Naive B cell (primary cell): ENCODE data around the gene PRKCE. TPM values are rescaled to one million over a fixed set of nuclear protein-coding genes. Genes with fewer than 3 reads are reported as not detected.
A peak's percentile ranks its signal among the peaks of the same experiment; 100 is the strongest.

Source experiments
- ATAC-seq, 2 donors: fragments of 150-1000 bp; cut with Tn5 transposase; 2 replicates each; pipeline ENCODE4 v1.10.0; 2021; ENCODE audit warnings: low read depth in 2 of 2, mild to moderate bottlenecking in 2 of 2, moderate library complexity in 2 of 2
- DNase-seq: peaks from one replicate; pipeline ENCODE4 v3.0.0; 2022
- H3K27ac Mint-ChIP-seq, 6 donors: one replicate each; pipeline ENCODE4 v1.8.0; 2020 to 2022; ENCODE audit warnings: mild to moderate bottlenecking in 6 of 6, mixed read lengths in 6 of 6, moderate library complexity in 5 of 6, inconsistent platforms in 2 of 6
- H3K27me3 Mint-ChIP-seq, 3 donors: one replicate each; pipeline ENCODE4 v1.8.0; 2021 to 2022; ENCODE audit warnings: mixed read lengths in 3 of 3, mild to moderate bottlenecking in 1 of 3
- H3K36me3 Mint-ChIP-seq, 2 donors: one replicate each; pipeline ENCODE4 v1.8.0; 2020 to 2022; ENCODE audit warnings: mixed read lengths in 2 of 2, inconsistent platforms in 1 of 2, mild to moderate bottlenecking in 1 of 2
- H3K4me1 Mint-ChIP-seq, 3 donors: one replicate each; pipeline ENCODE4 v1.8.0; 2020 to 2022; ENCODE audit warnings: mixed read lengths in 3 of 3, inconsistent platforms in 1 of 3, mild to moderate bottlenecking in 1 of 3, moderate library complexity in 1 of 3
- H3K4me3 Mint-ChIP-seq, 8 donors: one replicate each; pipeline ENCODE4 v1.8.0; 2020 to 2022; ENCODE audit warnings: mild to moderate bottlenecking in 8 of 8, mixed read lengths in 8 of 8, moderate library complexity in 8 of 8, inconsistent platforms in 2 of 8
- H3K9me3 Mint-ChIP-seq, 7 donors: one replicate each; pipeline ENCODE4 v1.8.0; 2020 to 2022; ENCODE audit warnings: mixed read lengths in 7 of 7, mild to moderate bottlenecking in 5 of 7, inconsistent platforms in 2 of 7, moderate library complexity in 1 of 7
- polyA plus RNA-seq, 6 donors: library from polyadenylated mRNA; unstranded; fragments of 300-500 nt; fragmentation: Illumina TruSeq; gene quantifications; one replicate each; pipeline ENCODE4 v1.2.3, GENCODE V29; 2021; ENCODE audit warnings: low read depth in 6 of 6

The PRKCE gene
- polyA plus RNA-seq, 6 donors from 2014 or later = 14.8 to 33.3 (median 23.2) TPM

DNA sequence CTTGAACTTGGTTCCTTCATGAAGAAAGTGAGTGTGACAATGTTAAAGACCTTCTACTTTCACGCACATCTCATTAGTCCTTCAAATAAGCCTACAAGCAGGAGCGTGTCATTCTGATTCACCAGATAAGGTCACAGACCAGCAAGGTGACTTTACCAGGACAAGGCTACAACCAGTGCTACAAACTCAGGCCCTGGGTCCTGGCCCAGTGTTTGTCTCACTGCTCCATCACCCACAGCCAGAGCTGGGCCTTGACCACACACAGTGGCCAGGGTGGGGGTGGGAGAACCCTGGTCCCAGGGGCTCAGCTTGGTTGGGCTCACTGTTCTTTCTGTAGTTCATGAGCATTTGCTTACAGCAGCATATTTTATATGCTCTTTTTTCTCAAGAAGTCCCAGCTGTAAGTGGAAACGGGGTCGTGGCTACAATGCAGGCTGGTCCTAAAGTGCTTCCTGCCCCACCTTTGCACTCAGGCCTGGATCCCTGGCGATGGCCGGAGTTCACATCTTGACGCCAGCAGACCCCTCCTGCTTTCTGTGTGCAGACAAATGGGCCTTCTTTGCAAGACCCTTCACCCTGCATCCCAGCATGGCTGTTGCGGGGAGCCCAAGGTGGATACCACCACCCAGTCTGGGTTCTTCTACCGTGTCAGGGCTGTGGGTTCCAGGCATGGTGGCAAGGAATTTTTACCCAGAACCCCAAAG lies 492.1 kb downstream of the PRKCE start:
- H3K4me1 Mint-ChIP-seq = peaks cover 0 to 12% (median 4%) of the 10 kb centered on the region in 3 donors

DNA sequence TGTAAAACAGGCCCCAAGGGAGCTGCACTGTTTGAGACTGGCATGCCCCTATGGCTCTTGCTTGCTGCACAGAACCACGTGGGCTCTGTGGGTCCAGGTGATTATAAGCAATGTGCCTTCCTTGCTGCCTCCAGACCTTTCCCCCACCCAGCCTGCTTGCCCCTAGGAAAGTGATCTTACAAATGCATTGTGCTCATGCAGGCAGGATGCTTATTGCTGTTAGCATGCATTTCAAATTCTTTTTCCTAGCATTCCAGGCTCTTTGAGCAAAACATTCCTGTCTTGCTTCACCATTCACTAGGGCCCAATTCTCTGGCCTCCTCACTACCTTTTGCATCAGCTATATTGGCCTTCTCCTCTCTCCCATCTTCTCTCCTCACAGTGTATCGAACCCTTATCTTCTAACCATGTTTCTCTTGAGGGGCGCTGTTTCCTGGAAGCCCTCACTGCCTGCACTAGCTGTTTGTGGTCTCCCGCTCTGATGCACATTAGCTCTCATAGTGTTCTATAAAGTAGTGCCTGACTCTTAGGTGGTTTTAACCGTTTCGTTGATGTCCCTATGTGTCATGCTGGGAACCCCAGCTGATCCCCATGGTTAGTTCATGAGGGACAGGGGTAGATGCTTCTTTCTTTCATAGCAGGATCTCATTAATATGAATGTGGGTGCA lies 492.8 kb downstream of the PRKCE start:
- Mint-ChIP-seq H3K27ac (peak overlapping the region in 1 of 6 donors; percentile 28), H3K27me3 (no peaks in the 10 kb centered on the region), H3K4me3 (no peak overlapping the region), H3K36me3 (peaks cover 26 to 32% of the 10 kb centered on the region in 2 donors), H3K4me1 (peaks cover 0 to 12% (median 4%) of the 10 kb centered on the region in 3 donors), H3K9me3 (no peaks in the 10 kb centered on the region)
- ATAC-seq (no peak), DNase-seq (no peak)

More for the DNA sequence above, 492.1 kb downstream of the PRKCE start:
- no peaks in the 10 kb centered on the region for H3K9me3 Mint-ChIP-seq
- H3K27ac Mint-ChIP-seq = peak overlapping the region in 1 of 6 donors; percentile 4
- no peak for ATAC-seq
- H3K36me3 Mint-ChIP-seq = peaks cover 26 to 29% of the 10 kb centered on the region in 2 donors
- no peaks in the 10 kb centered on the region for H3K27me3 Mint-ChIP-seq
- H3K4me3 Mint-ChIP-seq = no peak overlapping the region
- no peak for DNase-seq

GRCh38 chr2:46145017-46145416 lies 493.5 kb downstream of the PRKCE start:
- peaks cover 0 to 12% (median 4%) of the 10 kb centered on the region in 3 donors for H3K4me1 Mint-ChIP-seq
- H3K4me3 Mint-ChIP-seq = no peak overlapping the region
- peak overlapping the region in 2 of 6 donors; percentile 52 to 80 for H3K27ac Mint-ChIP-seq
- DNase-seq = no peak
- peaks cover 26 to 32% of the 10 kb centered on the region in 2 donors for H3K36me3 Mint-ChIP-seq
- H3K27me3 Mint-ChIP-seq = no peaks in the 10 kb centered on the region
- no peaks in the 10 kb centered on the region for H3K9me3 Mint-ChIP-seq
- no peak for ATAC-seq

GRCh38 chr2:46145840-46146239 lies 494.4 kb downstream of the PRKCE start:
- no peaks in the 10 kb centered on the region for H3K27me3 Mint-ChIP-seq
- peak overlapping the region in 1 of 6 donors; percentile 17 for H3K27ac Mint-ChIP-seq
- ATAC-seq (no peak), DNase-seq (no peak)
- no peak overlapping the region for H3K4me3 Mint-ChIP-seq
- peaks cover 0 to 12% (median 4%) of the 10 kb centered on the region in 3 donors for H3K4me1 Mint-ChIP-seq
- H3K9me3 Mint-ChIP-seq = no peaks in the 10 kb centered on the region
- peaks cover 26 to 32% of the 10 kb centered on the region in 2 donors for H3K36me3 Mint-ChIP-seq

DNA sequence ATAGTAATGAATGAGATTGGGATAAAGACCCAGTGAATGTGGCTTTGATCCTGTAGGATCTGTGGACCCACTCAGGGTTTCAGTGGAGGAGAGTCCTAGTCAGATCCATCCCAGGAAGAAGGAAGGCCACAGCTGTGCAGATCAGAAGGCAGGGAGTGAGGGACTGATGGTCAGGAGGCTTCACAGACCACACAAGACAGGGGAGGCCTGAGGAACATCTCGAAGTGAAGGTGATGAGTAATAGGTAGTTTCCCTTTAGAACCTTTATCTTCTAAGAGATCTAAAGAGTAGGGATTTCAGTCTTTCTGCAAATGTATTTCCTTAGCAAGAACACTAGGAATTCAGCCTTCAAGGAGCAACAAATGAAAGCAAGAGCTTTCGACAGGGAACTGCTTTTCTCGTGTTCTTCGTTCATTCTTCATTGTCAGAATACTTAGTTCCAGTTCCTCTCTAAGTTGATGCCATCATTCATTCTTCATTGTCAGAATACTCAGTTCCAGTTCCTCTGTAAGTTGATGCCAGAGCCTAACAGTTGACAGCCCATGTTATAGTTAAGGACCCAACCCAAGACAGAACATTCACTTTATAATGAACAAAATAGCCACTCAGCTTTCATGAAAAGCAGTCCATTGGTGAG lies 495.5 kb downstream of the PRKCE start:
- Mint-ChIP-seq H3K4me3 (no peak overlapping the region), H3K36me3 (peaks cover 26 to 32% of the 10 kb centered on the region in 2 donors), H3K4me1 (peaks cover 0 to 11% (median 4%) of the 10 kb centered on the region in 3 donors), H3K9me3 (no peaks in the 10 kb centered on the region), H3K27ac (peak overlapping the region in 1 of 6 donors; percentile 2), H3K27me3 (no peaks in the 10 kb centered on the region)
- DNase-seq (no peak), ATAC-seq (no peak)

- no peak for ATAC-seq
- Mint-ChIP-seq H3K9me3 (no peaks in the 10 kb centered on the region), H3K36me3 (peaks cover 30 to 33% of the 10 kb centered on the region in 2 donors), H3K27ac (peak overlapping the region in 1 of 6 donors; percentile 38), H3K4me3 (no peak overlapping the region), H3K27me3 (no peaks in the 10 kb centered on the region), H3K4me1 (peaks cover 0 to 4% (median 3%) of the 10 kb centered on the region in 3 donors)
- no peak for DNase-seq
Observed at GRCh38 chr2:46147626-46148368, 496.3 kb downstream of the PRKCE start.

- peaks cover 36 to 39% of the 10 kb centered on the region in 2 donors for H3K36me3 Mint-ChIP-seq
- DNase-seq = no peak
- H3K4me3 Mint-ChIP-seq = peak overlapping the region in 1 of 8 donors; percentile 6
- H3K9me3 Mint-ChIP-seq = no peaks in the 10 kb centered on the region
- peak overlapping the region in 1 of 6 donors; percentile 73 for H3K27ac Mint-ChIP-seq
- no peaks in the 10 kb centered on the region for H3K27me3 Mint-ChIP-seq
- H3K4me1 Mint-ChIP-seq = peaks cover 0 to 4% (median 0%) of the 10 kb centered on the region in 3 donors
- ATAC-seq = no peak
Observed at GRCh38 chr2:46148369-46148736, 496.9 kb downstream of the PRKCE start.

DNA sequence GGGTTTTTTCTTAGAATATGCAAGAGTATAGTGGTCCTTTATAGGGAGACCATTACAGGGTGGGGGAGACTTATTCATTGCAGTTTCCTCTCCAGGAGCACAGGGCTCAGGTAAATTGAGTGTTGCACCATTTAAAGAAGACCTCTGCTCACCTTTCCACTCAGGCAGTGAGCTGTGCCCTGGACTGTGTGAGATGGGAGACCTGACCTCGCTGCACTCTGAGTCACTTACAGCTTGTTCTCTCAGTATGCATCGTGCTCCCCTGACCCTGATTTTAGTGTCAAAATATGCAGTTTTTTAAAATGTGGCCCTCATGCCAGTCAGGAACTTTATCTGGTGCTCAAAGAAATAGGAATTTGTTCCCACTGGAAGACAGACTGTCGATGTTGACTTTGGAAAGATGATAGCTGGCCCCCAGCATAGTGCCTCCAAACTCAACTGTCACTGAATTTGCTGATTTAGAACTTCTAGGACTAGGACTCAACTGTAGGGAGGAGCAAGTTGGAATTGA lies 499.0 kb downstream of the PRKCE start:
- Mint-ChIP-seq H3K4me3 (no peak overlapping the region), H3K4me1 (peaks cover 0 to 3% (median 0%) of the 10 kb centered on the region in 3 donors), H3K27me3 (no peaks in the 10 kb centered on the region), H3K9me3 (no peaks in the 10 kb centered on the region), H3K36me3 (peaks cover 26 to 40% of the 10 kb centered on the region in 2 donors), H3K27ac (no peak overlapping the region)
- DNase-seq = no peak
- ATAC-seq = no peak

DNA sequence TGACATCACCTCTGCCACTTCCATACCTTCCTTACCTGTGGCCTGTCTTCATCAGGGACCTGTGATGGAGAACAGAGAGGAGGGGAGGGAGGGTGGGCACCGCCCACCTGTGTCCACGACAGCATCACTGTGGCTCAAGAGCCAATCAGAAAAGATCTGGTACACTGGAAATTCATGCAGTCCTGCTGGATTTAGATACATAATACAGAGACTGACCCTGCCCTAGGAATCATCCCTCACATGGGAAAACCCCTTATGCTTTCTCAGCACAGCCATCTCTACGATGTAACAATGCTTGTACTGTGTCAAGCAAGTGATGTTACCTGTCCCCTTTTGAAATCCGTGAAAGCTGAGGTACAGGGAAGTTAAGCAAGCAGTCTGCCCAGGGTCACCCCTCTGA lies 500.1 kb downstream of the PRKCE start:
- Mint-ChIP-seq H3K27ac (no peak overlapping the region), H3K4me3 (no peak overlapping the region), H3K9me3 (no peaks in the 10 kb centered on the region), H3K27me3 (no peaks in the 10 kb centered on the region), H3K36me3 (peaks cover 26 to 39% of the 10 kb centered on the region in 2 donors), H3K4me1 (peaks cover 0 to 6% (median 0%) of the 10 kb centered on the region in 3 donors)
- ATAC-seq = no peak
- DNase-seq = no peak

- peaks cover 20 to 40% of the 10 kb centered on the region in 2 donors for H3K36me3 Mint-ChIP-seq
- H3K4me3 Mint-ChIP-seq = no peak overlapping the region
- no peaks in the 10 kb centered on the region for H3K9me3 Mint-ChIP-seq
- DNase-seq (no peak), ATAC-seq (no peak)
- H3K4me1 Mint-ChIP-seq = peaks cover 0 to 10% (median 0%) of the 10 kb centered on the region in 3 donors
- no peaks in the 10 kb centered on the region for H3K27me3 Mint-ChIP-seq
- H3K27ac Mint-ChIP-seq = no peak overlapping the region
Observed at GRCh38 chr2:46153996-46154753, 502.7 kb downstream of the PRKCE start.

- DNase-seq (no peak), ATAC-seq (no peak)
- Mint-ChIP-seq H3K4me1 (peaks cover 0 to 17% (median 9%) of the 10 kb centered on the region in 3 donors), H3K36me3 (peaks cover 29 to 63% of the 10 kb centered on the region in 2 donors), H3K9me3 (no peaks in the 10 kb centered on the region), H3K27ac (peak overlapping the region in 3 of 6 donors; percentile 39 to 92 (median 73)), H3K27me3 (no peaks in the 10 kb centered on the region), H3K4me3 (no peak overlapping the region)
Observed at GRCh38 chr2:46157072-46157965, 505.8 kb downstream of the PRKCE start.

- no peaks in the 10 kb centered on the region for H3K27me3 Mint-ChIP-seq
- peak overlapping the region in 1 of 6 donors; percentile 73 for H3K27ac Mint-ChIP-seq
- H3K36me3 Mint-ChIP-seq = peaks cover 32 to 63% of the 10 kb centered on the region in 2 donors
- no peak for ATAC-seq
- H3K4me3 Mint-ChIP-seq = peak overlapping the region in 1 of 8 donors; percentile 7
- peaks cover 0 to 17% (median 9%) of the 10 kb centered on the region in 3 donors for H3K4me1 Mint-ChIP-seq
- DNase-seq = no peak
- H3K9me3 Mint-ChIP-seq = no peaks in the 10 kb centered on the region
Observed at GRCh38 chr2:46157966-46158310, 506.5 kb downstream of the PRKCE start.
